ENCODE results near the gene FAM163A. TPM values are rescaled to one million over a fixed set of nuclear protein-coding genes. Genes with fewer than 3 reads are reported as not detected.

FAM163A gene
- total and polyA plus RNA-seq, 3 donors from 2014 or later = 3.5 to 6.6 (median 6.0) TPM

- WGBS, 2 donors = 32 to 38% methylated on average over 2 of the region's 2 CpGs
- no peak overlapping the region for H3K27ac ChIP-seq
- intact Hi-C loops (cut with DNase I; ENCODE audit: low total_unique reads) = no loop called here
Observed at GRCh38 chr1:179728271-179728670, 14.8 kb upstream of the FAM163A start.

GRCh38 chr1:179729881-179730280 lies 13.2 kb upstream of the FAM163A start:
- intact Hi-C loops (cut with DNase I; ENCODE audit: low total_unique reads) = no loop called here
- DNase-seq = no peak
- no peaks in the 10 kb centered on the region for H3K9me3 ChIP-seq
- H3K4me3 ChIP-seq = no peak overlapping the region
- H3K4me1 ChIP-seq = no peaks in the 10 kb centered on the region
- TF ChIP-seq POLR2A (IDR thresholded peaks at IDR 0.05) = no peak
- H3K27me3 ChIP-seq = no peaks in the 10 kb centered on the region
- WGBS, 2 donors = 86 to 92% methylated on average over 4 of the region's 4 CpGs
- no peak overlapping the region for H3K27ac ChIP-seq
- H3K36me3 ChIP-seq (ENCODE audit: low read depth, missing control alignments) = no peaks in the 10 kb centered on the region

More at GRCh38 chr1:179728271-179728670, 14.8 kb upstream of the FAM163A start:
- Histone ChIP-seq H3K4me1 (no peaks in the 10 kb centered on the region), H3K27me3 (no peaks in the 10 kb centered on the region), H3K4me3 (no peak overlapping the region), H3K9me3 (no peaks in the 10 kb centered on the region), H3K36me3 (ENCODE audit: low read depth, missing control alignments) (no peaks in the 10 kb centered on the region)
- DNase-seq = no peak
- TF ChIP-seq, protein P1, sequence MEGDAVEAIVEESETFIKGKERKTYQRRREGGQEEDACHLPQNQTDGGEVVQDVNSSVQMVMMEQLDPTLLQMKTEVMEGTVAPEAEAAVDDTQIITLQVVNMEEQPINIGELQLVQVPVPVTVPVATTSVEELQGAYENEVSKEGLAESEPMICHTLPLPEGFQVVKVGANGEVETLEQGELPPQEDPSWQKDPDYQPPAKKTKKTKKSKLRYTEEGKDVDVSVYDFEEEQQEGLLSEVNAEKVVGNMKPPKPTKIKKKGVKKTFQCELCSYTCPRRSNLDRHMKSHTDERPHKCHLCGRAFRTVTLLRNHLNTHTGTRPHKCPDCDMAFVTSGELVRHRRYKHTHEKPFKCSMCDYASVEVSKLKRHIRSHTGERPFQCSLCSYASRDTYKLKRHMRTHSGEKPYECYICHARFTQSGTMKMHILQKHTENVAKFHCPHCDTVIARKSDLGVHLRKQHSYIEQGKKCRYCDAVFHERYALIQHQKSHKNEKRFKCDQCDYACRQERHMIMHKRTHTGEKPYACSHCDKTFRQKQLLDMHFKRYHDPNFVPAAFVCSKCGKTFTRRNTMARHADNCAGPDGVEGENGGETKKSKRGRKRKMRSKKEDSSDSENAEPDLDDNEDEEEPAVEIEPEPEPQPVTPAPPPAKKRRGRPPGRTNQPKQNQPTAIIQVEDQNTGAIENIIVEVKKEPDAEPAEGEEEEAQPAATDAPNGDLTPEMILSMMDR (IDR thresholded peaks at IDR 0.05) = no peak
- TF ChIP-seq POLR2A (IDR thresholded peaks at IDR 0.05) = no peak

DNA sequence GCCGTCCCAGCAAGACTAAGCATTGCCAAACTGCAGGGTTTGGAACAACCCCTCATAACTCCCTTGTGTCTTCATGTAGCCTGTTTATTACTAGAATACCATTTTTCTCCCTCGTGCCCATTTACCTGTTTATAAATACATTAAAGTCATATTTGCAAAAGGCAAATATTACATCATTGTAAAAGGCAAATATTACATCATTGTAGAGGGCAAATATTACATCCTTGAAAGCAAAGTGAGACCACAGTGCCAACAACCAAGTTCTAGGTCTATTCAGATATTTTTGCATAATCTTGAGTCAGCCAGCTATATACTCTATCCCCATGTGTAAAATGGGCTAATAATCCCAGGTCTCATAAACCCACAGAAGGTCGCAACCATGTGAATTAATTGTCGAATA lies 11.4 kb upstream of the FAM163A start:
- no peak overlapping the region for H3K4me3 ChIP-seq
- no peaks in the 10 kb centered on the region for H3K4me1 ChIP-seq
- H3K27me3 ChIP-seq = no peaks in the 10 kb centered on the region
- DNase-seq = no peak
- intact Hi-C loops (cut with DNase I; ENCODE audit: low total_unique reads) = no loop called here
- no peaks in the 10 kb centered on the region for H3K9me3 ChIP-seq
- no peaks in the 10 kb centered on the region for H3K36me3 ChIP-seq (ENCODE audit: low read depth, missing control alignments)
- WGBS, 2 donors = 88 to 90% methylated on average over 4 of the region's 4 CpGs
- TF ChIP-seq, protein P1 (IDR thresholded peaks at IDR 0.05) = no peak
- no peak for TF ChIP-seq POLR2A (IDR thresholded peaks at IDR 0.05)
- no peak overlapping the region for H3K27ac ChIP-seq

DNA sequence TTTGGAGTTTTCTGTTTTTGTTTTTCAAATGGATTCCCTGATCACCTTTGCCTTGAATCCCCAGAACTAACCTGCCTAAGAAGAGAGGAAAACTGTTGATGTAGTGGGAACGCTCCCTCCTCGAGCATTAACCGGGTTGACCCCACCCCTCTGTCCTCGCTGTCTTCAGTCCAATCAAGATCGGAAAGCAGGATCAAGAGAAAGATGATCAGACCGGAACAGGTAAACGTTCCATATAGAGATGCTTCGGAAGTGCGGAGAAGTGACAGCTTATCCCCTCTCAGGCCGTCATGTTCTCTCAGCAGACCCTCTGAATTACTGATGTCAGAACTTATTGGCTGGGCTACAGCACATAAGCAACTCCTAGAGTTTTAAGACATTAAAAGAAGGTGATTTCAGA lies 800 bp upstream of the FAM163A start:
- H3K4me3 ChIP-seq = no peak overlapping the region
- H3K9me3 ChIP-seq = no peaks in the 10 kb centered on the region
- no peaks in the 10 kb centered on the region for H3K36me3 ChIP-seq (ENCODE audit: low read depth, missing control alignments)
- DNase-seq = no peak
- H3K4me1 ChIP-seq = peaks cover 6% of the 10 kb centered on the region
- H3K27ac ChIP-seq = no peak overlapping the region
- H3K27me3 ChIP-seq = no peaks in the 10 kb centered on the region
- intact Hi-C loops (cut with DNase I; ENCODE audit: low total_unique reads) = no loop called here
- 19 to 29% methylated on average over 10 of the region's 10 CpGs for WGBS, 2 donors
- TF ChIP-seq, protein P1 (IDR thresholded peaks at IDR 0.05) = no peak
- no peak for TF ChIP-seq POLR2A (IDR thresholded peaks at IDR 0.05)

DNA sequence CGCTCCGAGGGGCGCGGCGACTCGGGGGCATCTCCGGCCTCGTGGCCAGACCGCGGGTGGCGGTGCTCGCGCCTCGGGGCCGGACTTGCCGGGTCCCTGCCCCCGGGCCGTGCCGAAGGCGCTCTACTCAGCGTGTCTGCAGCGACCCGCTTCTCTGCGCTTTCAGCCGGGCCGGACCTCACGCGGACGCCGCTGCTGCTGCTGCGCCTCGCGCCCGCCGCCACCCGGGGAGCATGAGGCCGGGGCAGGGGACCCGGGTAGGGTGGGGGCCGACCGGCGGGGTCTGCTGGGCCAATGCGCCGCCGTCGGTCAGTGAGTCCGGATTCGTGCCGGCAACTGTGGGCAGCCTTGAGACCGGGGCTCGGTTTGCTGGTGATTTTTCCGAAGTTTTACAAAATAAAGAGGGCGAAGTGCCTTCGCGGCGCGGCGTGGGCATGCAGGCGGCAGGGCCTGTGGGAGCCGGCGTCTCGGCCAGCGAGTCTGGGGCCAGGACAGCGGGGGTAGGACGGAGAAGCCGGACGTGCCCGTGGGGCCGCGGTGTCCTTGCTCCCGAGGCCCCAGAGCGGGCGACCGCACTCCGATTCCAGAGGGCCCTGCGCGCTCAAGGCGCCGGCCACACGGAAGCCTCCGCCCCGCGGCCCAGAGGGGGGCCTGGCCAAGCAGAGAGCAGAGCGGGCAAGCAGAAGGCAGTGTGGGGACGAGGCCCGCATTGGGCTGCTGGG lies 749 bp downstream of the FAM163A start:
- DNase-seq = no peak
- 2 to 3% methylated on average over 38 to 83 of the region's 85 CpGs for WGBS, 2 donors
- TF ChIP-seq POLR2A (IDR thresholded peaks at IDR 0.05) = no peak
- TF ChIP-seq, protein P1 (IDR thresholded peaks at IDR 0.05) = no peak
- Histone ChIP-seq H3K27ac (no peak overlapping the region), H3K36me3 (ENCODE audit: low read depth, missing control alignments) (no peaks in the 10 kb centered on the region), H3K4me3 (peak overlapping the region; percentile 35 to 59), H3K9me3 (no peaks in the 10 kb centered on the region), H3K4me1 (peaks cover 6% of the 10 kb centered on the region), H3K27me3 (no peaks in the 10 kb centered on the region)
- intact Hi-C loops (cut with DNase I; ENCODE audit: low total_unique reads) = no loop called here

Data from testis (tissue), 3 donors.